Right lung (tissue), 5 donors: ENCODE data around the gene SULT2B1. TPM values are rescaled to one million over a fixed set of nuclear protein-coding genes. Genes with fewer than 3 reads are reported as not detected.

Experiments used
- DNase-seq, 2 donors: peaks; one replicate each; pipeline ENCODE4 v3.0.0-alpha.2; 2013
- polyA plus RNA-seq, 5 donors: library from polyadenylated mRNA; unstranded; fragments of 120-200 nt; gene quantifications; one replicate each; pipeline versions ENCODE4 v1.2.1 to v1.2.3, GENCODE V29; 2013; ENCODE audit warnings: inconsistent platforms in 1 of 5, low replicate concordance in 1 of 5; ENCODE audit not compliant: insufficient read length in 5 of 5, insufficient read depth in 1 of 5

SULT2B1 gene
- polyA plus RNA-seq, 5 donors, result 1.6 to 4.2 (median 3.3) TPM

- no peak for DNase-seq
Measured at GRCh38 chr19:48598996-48599700, 47.2 kb downstream of the SULT2B1 start.

DNA sequence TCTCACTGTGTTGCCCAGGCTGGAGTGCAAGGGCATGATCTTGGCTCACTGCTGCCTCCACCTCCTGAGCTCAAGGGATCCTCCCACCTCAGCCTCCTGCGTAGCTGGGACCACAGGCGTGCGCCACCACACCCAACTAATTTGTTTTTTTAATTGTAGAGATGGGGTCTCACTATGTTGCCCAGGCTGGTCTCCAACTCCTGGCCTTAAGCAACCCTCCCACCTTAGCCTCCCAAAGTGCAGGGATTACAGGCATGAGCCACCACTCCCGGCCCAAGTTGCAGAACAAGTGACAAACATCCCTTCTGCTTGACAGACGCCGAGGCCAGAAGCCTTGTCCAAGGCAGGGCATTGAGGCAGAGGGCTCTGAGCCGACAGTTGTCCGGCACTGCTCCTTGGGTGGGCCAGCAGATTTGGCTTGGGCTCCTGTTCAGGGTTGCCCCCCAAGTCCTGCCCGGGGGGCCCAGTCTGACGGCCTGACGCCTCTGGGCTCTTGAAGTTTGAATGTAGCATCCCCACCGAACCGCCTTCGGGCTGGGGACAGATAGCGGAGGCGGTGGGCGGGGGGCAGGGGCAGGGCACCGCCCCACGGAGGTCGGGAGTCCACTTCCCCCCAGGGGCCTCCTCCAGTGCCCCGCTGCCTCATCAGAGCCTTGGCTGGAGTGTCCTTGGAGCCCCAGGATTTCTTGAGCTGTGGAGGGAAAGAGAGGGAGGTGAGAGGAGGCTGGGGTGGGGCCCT lies 48.9 kb downstream of the SULT2B1 start:
- no peak for DNase-seq

- no peak for DNase-seq
Measured at GRCh38 chr19:48603001-48603400, 51.0 kb downstream of the SULT2B1 start.

DNA sequence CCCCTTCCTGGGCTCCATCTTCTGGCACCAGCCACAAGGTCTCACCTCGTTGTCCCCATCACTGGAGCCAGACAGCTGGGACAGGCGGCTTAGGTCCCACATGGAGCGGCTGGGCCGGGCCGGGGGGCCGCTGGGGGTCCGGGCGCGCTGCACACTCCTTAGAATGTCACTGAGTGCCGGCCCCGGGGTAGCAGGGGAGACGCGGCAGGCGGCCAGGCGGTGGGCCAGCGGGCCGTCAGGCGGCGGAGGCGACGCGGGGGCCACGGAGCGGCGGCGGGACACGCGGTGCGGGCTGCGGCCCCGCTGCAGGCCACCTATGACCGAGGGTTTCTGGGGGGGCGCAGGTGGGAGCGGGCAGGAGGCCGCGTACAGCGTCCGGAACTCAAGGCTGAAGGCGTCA lies 51.5 kb downstream of the SULT2B1 start:
- no peak for DNase-seq

DNA sequence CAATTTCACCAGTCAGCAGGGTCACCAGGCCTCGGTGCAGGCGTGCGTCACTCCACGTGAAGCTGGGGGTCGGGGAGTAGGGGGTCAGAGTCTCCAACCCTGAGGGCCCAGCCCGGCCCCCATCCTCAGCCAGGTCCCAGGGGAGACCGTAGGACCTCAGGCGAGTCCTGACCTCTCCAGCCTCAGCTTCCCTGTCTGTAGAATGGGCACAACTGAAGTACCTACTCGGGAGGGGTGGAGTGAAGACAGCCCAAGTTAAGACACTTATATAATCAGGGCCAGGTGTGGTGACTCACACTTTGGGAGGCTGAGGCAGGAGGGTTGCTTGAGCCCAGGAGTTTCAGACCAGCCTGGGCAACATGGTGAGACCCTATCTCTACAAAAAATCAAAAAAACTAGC lies 51.9 kb downstream of the SULT2B1 start:
- no peak for DNase-seq

DNA sequence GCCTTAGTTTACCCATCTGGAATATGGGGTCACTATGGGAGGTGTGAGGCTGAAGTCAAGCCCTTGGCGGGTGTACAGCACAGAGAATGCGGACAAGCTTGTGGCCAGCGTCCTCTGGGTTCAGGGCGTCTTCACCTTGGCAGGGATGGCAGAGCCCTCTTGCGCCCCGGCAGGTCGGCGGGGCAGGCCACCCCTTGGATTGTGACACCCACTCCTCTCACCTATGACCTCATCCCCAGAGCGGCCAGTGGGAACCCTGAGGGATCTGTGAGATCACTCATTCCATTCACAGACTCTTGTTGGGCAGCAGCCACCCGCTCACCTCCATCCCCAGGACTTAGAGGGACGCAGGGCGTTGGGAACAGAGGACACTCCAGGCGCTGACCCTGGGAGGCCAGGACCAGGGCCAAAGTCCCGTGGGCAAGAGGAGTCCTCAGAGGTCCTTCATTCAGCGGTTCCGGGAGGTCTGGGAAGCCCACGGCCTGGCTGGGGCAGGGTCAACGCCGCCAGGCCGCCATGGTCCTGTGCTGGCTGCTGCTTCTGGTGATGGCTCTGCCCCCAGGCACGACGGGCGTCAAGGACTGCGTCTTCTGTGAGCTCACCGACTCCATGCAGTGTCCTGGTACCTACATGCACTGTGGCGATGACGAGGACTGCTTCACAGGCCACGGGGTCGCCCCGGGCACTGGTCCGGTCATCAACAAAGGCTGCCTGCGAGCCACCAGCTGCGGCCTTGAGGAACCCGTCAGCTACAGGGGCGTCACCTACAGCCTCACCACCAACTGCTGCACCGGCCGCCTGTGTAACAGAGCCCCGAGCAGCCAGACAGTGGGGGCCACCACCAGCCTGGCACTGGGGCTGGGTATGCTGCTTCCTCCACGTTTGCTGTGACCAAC lies 54.7 kb downstream of the SULT2B1 start, which contains the start of gene SPACA4:
Gene SPACA4 (plus strand): TSS at position 280 of the 896 bp plus-strand sequence. CDS start 237 bp downstream, at position 517.
- no peak for DNase-seq

DNA sequence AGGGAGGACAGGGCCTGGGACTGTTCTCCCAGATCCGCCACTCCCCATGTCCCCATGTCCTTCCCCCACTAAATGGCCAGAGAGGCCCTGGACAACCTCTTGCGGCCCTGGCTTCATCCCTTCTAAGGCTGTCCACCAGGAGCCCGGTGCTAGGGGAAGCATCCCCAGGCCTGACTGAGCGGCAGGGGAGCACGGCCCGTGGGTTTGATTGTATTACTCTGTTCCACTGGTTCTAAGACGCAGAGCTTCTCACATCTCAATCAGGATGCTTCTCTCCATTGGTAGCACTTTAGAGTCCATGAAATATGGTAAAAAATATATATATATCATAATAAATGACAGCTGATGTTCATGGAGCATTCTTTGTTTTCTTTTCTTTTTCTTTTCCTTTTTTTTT lies 55.4 kb downstream of the SULT2B1 start:
- DNase-seq, result no peak

DNA sequence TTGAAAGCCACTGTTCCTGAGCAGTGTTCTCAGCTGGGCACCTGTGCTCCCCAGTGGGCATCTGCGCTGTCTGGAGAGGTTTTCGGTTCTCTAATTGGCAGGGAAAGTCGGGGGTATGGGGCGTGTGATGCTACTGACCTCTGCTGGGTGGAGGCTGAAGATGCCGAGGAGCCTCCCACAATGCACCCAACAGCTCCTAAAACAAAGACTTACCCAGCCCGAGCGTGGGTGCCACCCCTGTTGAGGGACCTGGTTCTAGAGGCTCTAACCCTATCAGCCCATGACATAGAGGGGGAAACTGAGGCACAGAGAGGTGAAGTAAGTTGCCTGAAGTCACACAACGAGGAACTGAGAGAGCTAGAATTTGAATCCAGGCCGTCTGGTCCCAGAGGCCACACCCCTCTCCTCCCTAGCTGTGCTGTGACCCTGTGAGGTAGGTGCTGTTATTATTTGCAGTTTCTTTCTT lies 56.9 kb downstream of the SULT2B1 start:
- DNase-seq, result no peak

DNA sequence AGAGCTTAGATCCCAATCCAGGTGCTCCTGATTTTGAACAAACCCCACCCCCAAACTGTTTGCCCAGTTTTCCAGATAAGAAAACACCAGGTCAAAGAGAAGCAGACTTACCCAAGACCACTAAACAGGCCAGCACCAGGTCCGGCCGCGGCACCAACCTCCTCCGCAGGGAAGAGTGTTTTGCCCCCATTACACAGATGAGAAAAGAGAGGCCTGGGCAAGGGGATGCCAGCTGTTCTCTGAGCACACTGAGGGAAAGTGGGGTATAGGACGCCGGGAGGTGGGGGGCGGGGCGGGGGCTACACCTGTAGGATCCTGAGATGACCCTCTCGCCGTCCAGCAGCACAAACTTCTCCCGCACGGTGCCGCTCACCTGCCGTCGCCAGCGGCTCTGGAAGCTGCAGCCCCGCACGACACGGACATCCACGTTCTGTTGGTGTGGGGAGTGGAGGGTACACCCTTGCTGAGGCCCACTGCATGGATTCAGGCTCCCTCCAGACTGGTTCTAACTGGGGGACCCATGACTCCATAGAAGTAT lies 57.7 kb downstream of the SULT2B1 start:
- no peak for DNase-seq

GRCh38 chr19:48611872-48612271 lies 59.9 kb downstream of the SULT2B1 start:
- DNase-seq, result no peak

DNA sequence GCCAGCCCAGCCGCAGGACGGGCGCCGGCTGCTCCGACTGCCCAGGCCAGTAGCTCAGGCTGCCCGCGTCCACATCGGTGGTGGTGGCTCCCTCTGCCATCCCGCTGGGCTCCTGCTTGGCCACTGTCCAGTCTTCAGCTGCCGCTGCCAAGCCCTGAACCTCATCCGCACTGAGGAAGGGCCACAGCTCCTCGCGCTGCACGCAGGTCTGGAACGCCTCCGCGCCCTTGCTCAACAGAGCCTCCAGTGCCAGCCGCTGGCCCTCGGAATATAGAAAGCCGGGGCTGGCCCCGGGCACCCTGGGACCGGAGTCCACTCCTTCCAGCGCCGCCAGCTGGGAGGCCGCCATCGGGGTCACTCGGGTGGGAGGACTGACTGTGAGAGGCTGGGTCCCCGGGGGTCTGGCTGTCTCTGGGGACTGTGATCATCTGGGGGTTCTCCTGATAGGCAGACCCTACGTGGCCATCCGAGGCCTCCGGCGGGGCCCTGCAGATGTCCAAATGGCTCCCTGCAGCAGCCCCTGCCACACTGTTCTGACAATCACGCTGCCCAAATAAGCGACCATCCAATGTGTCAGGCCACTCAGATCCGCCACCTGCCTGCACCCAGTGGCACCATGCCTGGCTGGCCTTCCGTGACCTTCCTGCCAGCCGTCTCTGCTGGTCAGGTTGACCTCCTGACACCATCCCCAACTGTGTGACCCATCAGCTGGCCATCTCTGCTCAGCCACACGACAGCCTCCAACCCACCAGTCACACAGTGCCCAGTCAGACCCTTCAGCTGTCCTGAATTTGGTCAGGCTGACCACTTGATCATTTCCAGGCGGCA lies 61.3 kb downstream of the SULT2B1 start:
- no peak for DNase-seq

DNA sequence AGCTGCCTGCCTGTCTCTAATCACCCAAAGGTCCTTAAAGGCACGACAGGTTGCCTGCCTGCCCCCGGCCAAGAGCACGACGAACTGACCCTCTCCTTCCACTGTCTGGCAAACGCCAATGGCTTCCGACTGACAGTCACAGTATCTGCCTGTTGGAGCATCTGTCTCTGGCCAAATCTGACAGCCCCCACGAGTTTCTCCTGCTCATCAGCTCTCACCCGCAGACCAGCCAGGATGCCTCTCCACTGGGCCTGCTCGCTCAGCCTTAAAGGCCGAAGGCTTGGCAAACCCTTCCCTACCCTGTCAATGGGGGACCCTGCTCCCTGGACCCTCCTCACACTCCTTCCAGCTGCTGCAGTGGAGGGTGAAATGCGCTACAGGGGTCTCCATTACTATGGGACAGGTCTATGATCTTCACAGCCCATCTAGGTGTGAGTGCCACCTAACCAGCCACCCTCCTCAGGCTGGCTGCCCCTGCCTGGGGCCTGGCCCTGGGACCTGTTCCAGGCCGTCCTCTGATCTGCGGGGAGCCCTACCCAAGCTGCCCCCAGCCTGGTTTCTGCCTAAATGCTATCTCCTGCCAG lies 62.0 kb downstream of the SULT2B1 start:
- DNase-seq, result no peak

DNA sequence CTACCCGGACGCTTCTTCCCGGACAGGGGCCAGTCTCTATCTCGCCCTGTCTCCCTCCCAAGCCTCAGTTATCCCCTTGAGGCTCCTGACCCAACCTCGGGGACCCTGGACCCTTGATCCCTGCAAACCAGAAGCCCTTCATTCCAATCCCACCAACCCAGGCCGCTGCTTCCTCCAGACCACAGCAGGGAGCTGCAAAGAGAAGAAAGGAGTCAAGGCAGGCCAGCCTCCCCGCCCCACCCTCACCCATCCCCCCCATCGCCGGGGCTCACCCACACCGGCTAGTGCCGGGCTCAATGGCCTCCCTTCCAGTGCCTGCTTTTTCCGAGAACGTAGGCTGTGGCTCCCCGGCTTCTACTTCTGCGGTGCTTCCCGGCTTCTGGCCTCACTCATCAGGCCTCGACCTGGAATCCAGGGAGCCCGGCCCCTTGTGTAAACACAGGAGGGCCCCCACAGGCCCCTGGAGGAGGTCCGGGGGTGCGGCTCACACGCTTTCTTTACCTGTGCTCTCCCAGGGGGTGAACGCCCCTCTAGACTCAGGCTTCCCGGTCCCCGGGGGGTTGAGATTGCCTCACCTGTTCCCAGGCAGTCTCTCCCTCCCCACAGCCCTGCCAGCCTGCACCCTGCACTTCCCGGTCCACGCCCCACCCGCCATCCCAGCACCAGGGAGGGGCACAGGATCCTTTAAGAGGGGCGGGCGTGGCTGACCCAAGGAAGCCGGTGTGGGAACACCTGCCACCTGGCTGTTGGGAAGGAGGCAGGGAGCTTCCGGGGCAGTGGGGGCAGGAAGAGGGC lies 62.7 kb downstream of the SULT2B1 start, which contains the start of gene FAM83E:
Gene FAM83E (minus strand): TSS at position 641 of the 795 bp plus-strand sequence. CDS start 1,704 bp downstream, outside the sequence.
- DNase-seq, result no peak

GRCh38 chr19:48615231-48616040 lies 63.5 kb downstream of the SULT2B1 start:
- DNase-seq, result no peak

DNA sequence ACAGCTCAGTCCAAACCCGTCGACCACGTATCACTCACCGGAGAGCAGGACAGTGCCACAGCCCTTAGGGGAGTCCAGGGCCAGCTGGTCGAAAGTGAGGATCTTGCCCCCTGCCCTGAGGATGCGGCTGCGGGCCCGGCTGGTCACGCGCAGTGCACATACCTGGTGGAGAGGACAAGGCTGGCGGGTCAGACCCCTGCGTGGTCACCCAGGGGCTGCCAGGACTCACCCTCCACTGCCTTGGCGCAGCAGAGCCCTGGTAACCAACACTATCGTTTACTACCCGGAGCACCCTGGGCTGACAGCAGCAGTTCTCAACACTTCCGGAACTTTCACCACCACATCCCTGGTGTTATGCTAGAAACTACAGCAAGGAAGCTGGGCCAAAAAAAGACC lies 64.1 kb downstream of the SULT2B1 start:
- DNase-seq, result no peak

- DNase-seq, result no peak
Measured at GRCh38 chr19:48616491-48617056, 64.6 kb downstream of the SULT2B1 start.

GRCh38 chr19:48617146-48617937 lies 65.4 kb downstream of the SULT2B1 start:
- DNase-seq, result no peak
